Stomach (tissue), 9 donors: ENCODE data around the gene GPX1. TPM values are rescaled to one million over a fixed set of nuclear protein-coding genes. Genes with fewer than 3 reads are reported as not detected.

ENCODE experiments used
- DNase-seq, 2 donors: peaks; one replicate each; pipeline versions ENCODE4 v3.0.0 to v3.0.0-alpha.2; 2013 to 2019
- H3K27ac ChIP-seq, 5 donors: fragments of 200-600 bp in 4 of 5; sonication (generic) in 4 of 5; one replicate each; pipeline ENCODE4 v1.5.1; 2013 to 2019; ENCODE audit warnings: mild to moderate bottlenecking in 1 of 5, moderate library complexity in 1 of 5
- H3K27me3 ChIP-seq, 3 donors: fragments of 200-600 bp; sonication (generic); one replicate each; pipeline ENCODE4 v1.5.1; 2017 to 2019; ENCODE audit warnings: mixed run types in 1 of 3
- H3K36me3 ChIP-seq, 4 donors: fragments of 200-600 bp; sonication (generic); 1 replicate in 3 of 4; 2 replicates in 1 of 4; pipeline ENCODE4 v1.5.1; 2016 to 2019
- H3K4me1 ChIP-seq, 4 donors: fragments of 200-600 bp; sonication (generic); one replicate each; pipeline ENCODE4 v1.5.1; 2016 to 2019
- H3K4me3 ChIP-seq, 4 donors: fragments of 200-600 bp; sonication (generic) in 3 of 4; one replicate each; pipeline ENCODE4 v1.5.1; 2016 to 2019; ENCODE audit warnings: mild to moderate bottlenecking in 1 of 4
- H3K9me3 ChIP-seq, 4 donors: fragments of 200-600 bp; sonication (generic); one replicate each; pipeline ENCODE4 v1.5.1; 2016 to 2019
- CTCF ChIP-seq, 7 experiments: fragments of 450-650 bp in 4 of 7; fragments of 200-600 bp in 3 of 7; sonication (generic) in 3 of 7; IDR thresholded peaks; one replicate each; pipeline ENCODE4 v1.5.1; 2016 to 2019; ENCODE audit warnings: antibody characterized with exemption in 7 of 7, control low read depth in 2 of 7, mild to moderate bottlenecking in 1 of 7
- EP300 ChIP-seq: sonication (generic); formaldehyde crosslinking; IDR thresholded peaks from one replicate; pipeline ENCODE4 v1.6.1; 2017; ENCODE audit warnings: antibody characterized with exemption
- POLR2A ChIP-seq, 4 donors: fragments of 450-650 bp; IDR thresholded peaks; one replicate each; pipeline ENCODE4 v1.6.1; 2016; ENCODE audit warnings: antibody characterized with exemption in 4 of 4, control low read depth in 2 of 4, mild to moderate bottlenecking in 1 of 4, moderate library complexity in 1 of 4
- POLR2AphosphoS5 ChIP-seq, 3 donors: sonication (generic); formaldehyde crosslinking; IDR thresholded peaks; one replicate each; pipeline ENCODE4 v1.6.1; 2016; ENCODE audit warnings: antibody characterized with exemption in 3 of 3
- WGBS, 5 donors: extraction: QIAGEN DNeasy Blood & Tissue Kit in 3 of 5; methylation state at CpG; one replicate each; pipeline versions ENCODE4 v1.1.5 to v1.1.7; 2013 to 2018; 5-methylcytosine and 5-hydroxymethylcytosine counted together
- intact Hi-C: fragments of 100-400 bp; cut with DNase I; formaldehyde crosslinking; loops from one replicate; pipeline ENCODE4 v1.15.1; 2023; ENCODE audit warnings: low total_unique reads
- polyA plus RNA-seq, 3 donors: library from polyadenylated mRNA; stranded (reverse); fragments of 200-250 nt; gene quantifications; one replicate each; pipeline ENCODE4 v1.2.3, GENCODE V29; 2013
- total RNA-seq, 5 donors: library from RNA; depleted of rRNA; stranded (reverse); fragments of >200 nt; gene quantifications; one replicate each; pipeline versions ENCODE4 v1.1.0 to v1.2.3, GENCODE V29; 2014 to 2016
- donor health status: healthy with polysubstance abuse.
- donor health status: Bipolar disorder and iron deficiency.
- donor health status: healthy.

The GPX1 gene
- total and polyA plus RNA-seq, 8 donors: 58.4 to 452 (median 291) TPM

- 88 to 94% (median 93%) methylated on average over 6 of the region's 6 CpGs for WGBS, 5 donors
- DNase-seq: no peak
- no peak for TF ChIP-seq POLR2AphosphoS5 (IDR thresholded peaks at IDR 0.05)
- no peak for TF ChIP-seq POLR2A (IDR thresholded peaks at IDR 0.05)
- TF ChIP-seq EP300: no peak
- TF ChIP-seq CTCF (IDR thresholded peaks at IDR 0.05): no peak
- peak overlapping the region in 4 of 5 donors; percentile 29 to 100 (median 98) for H3K27ac ChIP-seq
- no peak overlapping the region for H3K4me3 ChIP-seq
- intact Hi-C loops: no loop called here
- H3K4me1 ChIP-seq: peaks cover 20 to 52% (median 31%) of the 10 kb centered on the region in 4 donors
- peaks cover 0 to 7% (median 5%) of the 10 kb centered on the region in 4 donors for H3K36me3 ChIP-seq
- H3K27me3 ChIP-seq: no peaks in the 10 kb centered on the region
- no peaks in the 10 kb centered on the region for H3K9me3 ChIP-seq
Measured at GRCh38 chr3:49341996-49342395, 16.2 kb downstream of the GPX1 start.

- H3K27ac ChIP-seq: peak within 1 kb of the TSS; percentile 94 to 100 (median 98)
- intact Hi-C loops: no loop called here
- 0 to 1% (median 1%) methylated on average over 33 to 70 of the region's 70 CpGs for WGBS, 5 donors
- no peaks in the 10 kb centered on the region for H3K27me3 ChIP-seq
- H3K4me1 ChIP-seq: peaks cover 20 to 56% (median 36%) of the 10 kb centered on the region in 4 donors
- no peaks in the 10 kb centered on the region for H3K9me3 ChIP-seq
- H3K36me3 ChIP-seq: peaks cover 5 to 25% (median 21%) of the 10 kb centered on the region in 4 donors
- DNase-seq: peak; percentile 95 to 97
- H3K4me3 ChIP-seq: peak within 1 kb of the TSS; percentile 85 to 95 (median 92)
- peak; percentile 3 for TF ChIP-seq EP300
- TF ChIP-seq POLR2A (IDR thresholded peaks at IDR 0.05): peak in 1 of 4 donors; percentile 30
- TF ChIP-seq CTCF (IDR thresholded peaks at IDR 0.05): peak in 2 of 7 experiments; percentile 31 to 52
- peak; percentile 77 to 96 (median 94) for TF ChIP-seq POLR2AphosphoS5 (IDR thresholded peaks at IDR 0.05)
Measured at GRCh38 chr3:49339941-49340800, 18.0 kb downstream of the GPX1 start, which contains the start of gene USP4. USP4 (minus strand) TSS chr3:49340053; CDS start chr3:49340024, 29 bp downstream.

GRCh38 chr3:49339581-49339940, 18.6 kb downstream of the GPX1 start:
- Histone ChIP-seq H3K27ac (peak overlapping the region; percentile 94 to 100 (median 98)), H3K27me3 (no peaks in the 10 kb centered on the region), H3K36me3 (peaks cover 11 to 31% (median 28%) of the 10 kb centered on the region in 4 donors), H3K4me3 (peak overlapping the region; percentile 85 to 95 (median 92)), H3K9me3 (no peaks in the 10 kb centered on the region), H3K4me1 (peaks cover 20 to 56% (median 37%) of the 10 kb centered on the region in 4 donors)
- WGBS, 5 donors: 0 to 2% (median 1%) methylated on average over 17 of the region's 17 CpGs
- DNase-seq: no peak
- no peak for TF ChIP-seq CTCF (IDR thresholded peaks at IDR 0.05)
- TF ChIP-seq EP300: no peak
- no peak for TF ChIP-seq POLR2AphosphoS5 (IDR thresholded peaks at IDR 0.05)
- no peak for TF ChIP-seq POLR2A (IDR thresholded peaks at IDR 0.05)
- intact Hi-C loops: no loop called here

- Histone ChIP-seq H3K27ac (peak overlapping the region in 1 of 5 donors; percentile 32), H3K27me3 (no peaks in the 10 kb centered on the region), H3K4me1 (peaks cover 6 to 49% (median 28%) of the 10 kb centered on the region in 4 donors), H3K9me3 (no peaks in the 10 kb centered on the region), H3K4me3 (no peak overlapping the region), H3K36me3 (peaks cover 45 to 86% (median 82%) of the 10 kb centered on the region in 4 donors)
- intact Hi-C loops: no loop called here
- WGBS, 5 donors: 72 to 92% (median 90%) methylated on average over 5 of the region's 5 CpGs
- no peak for TF ChIP-seq POLR2AphosphoS5 (IDR thresholded peaks at IDR 0.05)
- TF ChIP-seq CTCF (IDR thresholded peaks at IDR 0.05): no peak
- no peak for TF ChIP-seq EP300
- TF ChIP-seq POLR2A (IDR thresholded peaks at IDR 0.05): no peak
- DNase-seq: no peak
Measured at GRCh38 chr3:49333916-49334633, 24.1 kb downstream of the GPX1 start.
